GM12878 (cell line): ENCODE results near the gene GALNT16. TPM values are rescaled to one million over a fixed set of nuclear protein-coding genes. Genes with fewer than 3 reads are reported as not detected.
A peak's percentile ranks its signal among the peaks of the same experiment; 100 is the strongest.

Experiments
- ATAC-seq: fragments of 200-7000 bp; cut with Tn5 transposase; 3 replicates; pipeline ENCODE4 v1.9.1; 2020; ENCODE audit warnings: mild to moderate bottlenecking, moderate library complexity
- BruUV-seq: library from RNA; stranded (reverse); fragments of 400-500 nt; replicated peaks from 2 replicates; lab custom pipeline; 2021; lab: Mats Ljungman, UMichigan
- CTCF ChIA-PET: fragments of 300-600 bp; sonication (Branson Sonifier 250); formaldehyde crosslinking; extraction: SDS; loops from one replicate; lab custom pipeline; 2021; ENCODE audit warnings: inconsistent platforms; lab: Yijun Ruan, JAX
- POLR2A ChIA-PET: fragments of 350-600 bp; formaldehyde crosslinking; extraction: SDS; loops from one replicate; lab custom pipeline; 2021; ENCODE audit warnings: inconsistent platforms; lab: Charles Lee
- RAD21 ChIA-PET: fragments of 300-600 bp; sonication (Branson Sonifier 250); formaldehyde crosslinking; loops from one replicate; lab custom pipeline; 2023; ENCODE audit warnings: antibody characterized with exemption; ENCODE audit not compliant: unreplicated experiment; lab: Charles Lee
- SMC1A ChIA-PET: fragments of 300-600 bp; sonication (Branson Sonifier 250); formaldehyde crosslinking; loops from one replicate; lab custom pipeline; 2023; ENCODE audit not compliant: unreplicated experiment, uncharacterized antibody; lab: Charles Lee
- DNase-seq: peaks from one replicate; pipeline ENCODE4 v3.0.0-alpha.2; 2011; ENCODE audit warnings: low read depth, low spot score
- FAIRE-seq: peaks from 3 replicates; lab custom pipeline; 2011; peaks lifted over from hg19 to GRCh38; lab: Jason Lieb, UNC
- H2AFZ ChIP-seq: 2 replicates; pipeline ENCODE4 v1.6.0; 2011; ENCODE audit warnings: low read depth, low read length, control low read depth; ENCODE audit not compliant: control insufficient read depth
- H3K27ac ChIP-seq: 2 replicates; pipeline ENCODE4 v1.5.1; 2011; ENCODE audit warnings: control low read depth; ENCODE audit not compliant: control insufficient read depth, insufficient read depth
- H3K27me3 ChIP-seq, 2 experiments: replicated peaks in 1 of 2; 2 replicates each; pipeline versions ENCODE4 v1.6.0 to v1.6.1; 2011; ENCODE audit warnings: low read length in 1 of 2; ENCODE audit not compliant: control insufficient read depth in 2 of 2, insufficient read depth in 2 of 2
- H3K36me3 ChIP-seq, 2 experiments: 2 replicates each; pipeline ENCODE4 v1.5.1; 2011; ENCODE audit warnings: low read length in 1 of 2; ENCODE audit not compliant: control insufficient read depth in 2 of 2, insufficient read depth in 2 of 2
- H3K4me1 ChIP-seq: 2 replicates; pipeline ENCODE4 v1.6.1; 2011; ENCODE audit warnings: mild to moderate bottlenecking, low read length, moderate library complexity, mixed read lengths; ENCODE audit not compliant: control insufficient read depth, insufficient read depth
- H3K4me2 ChIP-seq: 2 replicates; pipeline ENCODE4 v1.6.0; 2011; ENCODE audit warnings: control low read depth; ENCODE audit not compliant: control insufficient read depth, insufficient read depth
- H3K4me3 ChIP-seq: fragments of 200-600 bp; sonication (generic); 2 replicates; pipeline ENCODE4 v1.5.1; 2016
- H3K79me2 ChIP-seq: 2 replicates; pipeline ENCODE4 v1.6.0; 2011; ENCODE audit warnings: low read length; ENCODE audit not compliant: control insufficient read depth, insufficient read depth
- H3K9ac ChIP-seq: 2 replicates; pipeline ENCODE4 v1.8.0; 2011; ENCODE audit warnings: low read length, control low read depth, mixed read lengths; ENCODE audit not compliant: control insufficient read depth, insufficient read depth
- H3K9me3 ChIP-seq: replicated peaks from 3 replicates; pipeline ENCODE4 v1.5.1; 2011; ENCODE audit warnings: mild to moderate bottlenecking, low read length; ENCODE audit not compliant: control insufficient read depth, insufficient read depth
- H4K20me1 ChIP-seq: 2 replicates; pipeline ENCODE4 v1.6.0; 2011; ENCODE audit not compliant: control insufficient read depth, insufficient read depth
- CHD4 ChIP-seq: fragments of 200-600 bp; sonication (generic); IDR thresholded peaks from 2 replicates; pipeline ENCODE4 v1.6.1; 2016; ENCODE audit warnings: mild to moderate bottlenecking
- CTCF ChIP-seq, 3 experiments: IDR thresholded peaks in 2 of 3; conservative IDR thresholded peaks in 1 of 3; 2 replicates each; pipeline ENCODE4 v1.5.1; 2011; ENCODE audit warnings: low read depth in 3 of 3, low read length in 3 of 3, mild to moderate bottlenecking in 3 of 3, control low read depth in 2 of 3, moderate library complexity in 2 of 3, inconsistent platforms in 1 of 3, mixed read lengths in 1 of 3; ENCODE audit not compliant: control insufficient read depth in 2 of 3, insufficient read depth in 1 of 3; ENCODE audit errors: extremely low read depth in 1 of 3
- IKZF1 ChIP-seq: fragments of 450-650 bp; conservative IDR thresholded peaks from 2 replicates; pipeline ENCODE4 v1.6.1; 2017; ENCODE audit warnings: antibody characterized with exemption, mild to moderate bottlenecking
- IRF4 ChIP-seq: IDR thresholded peaks from 2 replicates; pipeline ENCODE4 v1.6.1; 2011; ENCODE audit warnings: low read depth, low read length
- MYC ChIP-seq: IDR thresholded peaks from 2 replicates; pipeline ENCODE4 v1.6.1; 2011; ENCODE audit warnings: mild to moderate bottlenecking, low read length, moderate library complexity, inconsistent platforms; ENCODE audit not compliant: insufficient read depth, insufficient replicate concordance, insufficient read length, severe bottlenecking
- RAD21 ChIP-seq: IDR thresholded peaks from 2 replicates; pipeline ENCODE4 v1.6.1; 2011; ENCODE audit warnings: mild to moderate bottlenecking, low read depth, low read length, moderate library complexity; ENCODE audit not compliant: insufficient read depth
- SMC3 ChIP-seq: IDR thresholded peaks from 2 replicates; pipeline ENCODE4 v1.6.1; 2011; ENCODE audit warnings: low read length, improper control_type of control experiment, borderline replicate concordance
- ZBTB33 ChIP-seq: fragments of 450-650 bp; IDR thresholded peaks from 2 replicates; pipeline ENCODE4 v1.6.1; 2017; ENCODE audit warnings: mild to moderate bottlenecking
- ZBTB40 ChIP-seq: fragments of 450-650 bp; IDR thresholded peaks from 2 replicates; pipeline ENCODE4 v1.6.1; 2016; ENCODE audit warnings: mild to moderate bottlenecking, moderate library complexity, borderline replicate concordance
- WGBS: methylation state at CpG from one replicate; pipeline ENCODE4 v1.1.6; 2016; ENCODE audit warnings: low lambda C conversion rate; ENCODE audit not compliant: insufficient replicate concordance, insufficient coverage; ENCODE audit errors: missing lambda C conversion rate; 5-methylcytosine and 5-hydroxymethylcytosine counted together
- in situ Hi-C: fragments of 300-500 bp; cut with MboI; formaldehyde crosslinking; loops from 9 replicates; pipeline ENCODE4 v1.14.3; 2018; ENCODE audit warnings: mixed read lengths
- intact Hi-C: fragments of 100-400 bp; cut with micrococcal nuclease; formaldehyde crosslinking; loops from one replicate; pipeline ENCODE4 v1.14.2; 2022; ENCODE audit not compliant: unreplicated experiment
- polyA plus RNA-seq, 11 experiments: library from polyadenylated mRNA; depleted of rRNA in 4 of 11; unstranded in 6 of 11; stranded (reverse) in 5 of 11; fragments of >200 nt; fragmentation: Nextera tagmentation in 4 of 11; fragmentation: Illumina TruSeq in 1 of 11; extraction: Ambion mirVana in 4 of 11; extraction: Trizol in 1 of 11; gene quantifications; 1 replicate in 1 of 11; 2 replicates in 10 of 11; pipeline versions ENCODE4 v1.2.1 to v1.2.3, GENCODE V29; 2011 to 2016; ENCODE audit warnings: inconsistent platforms in 2 of 11, missing spikeins in 2 of 11, low read depth in 1 of 11
- total RNA-seq, 4 experiments: library from RNA; depleted of rRNA in 3 of 4; stranded (reverse); fragments of >200 nt in 3 of 4; fragmentation: Illumina TruSeq in 1 of 4; extraction: Trizol in 1 of 4; gene quantifications; 2 replicates each; pipeline versions ENCODE4 v1.2.1 to v1.2.3, GENCODE V29; 2013 to 2021

GALNT16 gene
- total and polyA plus RNA-seq, 10 of the 15 experiments (the other 5 are each of a cell fraction or from before 2014, with no cell fraction given): under 0.01 to 0.08 (median 0.03) TPM; not detected in 3

GRCh38 chr14:69346710-69347109, 86.8 kb downstream of the GALNT16 start:
- POLR2A ChIA-PET: interaction anchor here (0.7 kb wide), 1 partner anchor 13 kb away, joined by 4 read pairs; no protein-coding TSS in a partner anchor
- Histone ChIP-seq H3K9ac (no peak overlapping the region), H3K79me2 (no peaks in the 10 kb centered on the region), H3K27me3 (no peaks in the 10 kb centered on the region), H3K4me2 (no peak overlapping the region), H3K4me3 (no peak overlapping the region), H3K9me3 (no peaks in the 10 kb centered on the region), H3K36me3 (no peaks in the 10 kb centered on the region), H4K20me1 (no peaks in the 10 kb centered on the region), H3K4me1 (peaks cover 7% of the 10 kb centered on the region), H2AFZ (no peak overlapping the region; the same call in 1 of the 2 replicates), H3K27ac (no peak overlapping the region)
- no peak for FAIRE-seq
- 15% methylated on average over 9 of the region's 9 CpGs for WGBS
- TF ChIP-seq ZBTB40 (no peak), RAD21 (peak; percentile 36; the same call in 1 of the 2 replicates), IRF4 (no peak), SMC3 (peak; percentile 18; the same call in 1 of the 2 replicates), CTCF (IDR thresholded peaks at IDR 0.05 in 2 of 3, conservative IDR thresholded peaks at IDR 0.05 in 1 of 3; ENCODE audit: control insufficient read depth in 2 of 3, extremely low read depth in 1 of 3, insufficient read depth in 1 of 3, low read depth in 3 of 3, low read length in 3 of 3) (peak; percentile 44 to 64 (median 49)), IKZF1 (peak; percentile 17; the same call in 1 of the 2 replicates), ZBTB33 (no peak), CHD4 (no peak), MYC (no peak)
- RAD21 ChIA-PET: interaction anchor here (0.7 to 1.7 kb wide), 4 partner anchors 8 to 104 kb away, joined by 3 to 5 read pairs (median 4); no protein-coding TSS in a partner anchor
- CTCF ChIA-PET: interaction anchor here (0.6 to 2.6 kb wide), 17 partner anchors 8 to 217 kb away, joined by 3 to 9 read pairs (median 4); partner anchors contain the start of gene ERH
- DNase-seq: no peak
- peak; percentile 34; the same call in 2 of the 3 replicates for ATAC-seq
- intact Hi-C loops: no loop called here
- SMC1A ChIA-PET: interaction anchor here (0.8 to 2.7 kb wide), 7 partner anchors 11 to 195 kb away, joined by 3 to 12 read pairs (median 4); partner anchors contain the start of gene ERH
- in situ Hi-C loops: no loop called here
- BruUV-seq: no TSS peak
